T1000 (cell line): ENCODE data around the gene ANGPTL7.
A peak's percentile ranks its signal among the peaks of the same experiment; 100 is the strongest.
"Not testable (repeated sequence)": the region's sequence is repeated elsewhere in the genome, so short reads cannot be mapped to it uniquely, and the experiment has no call there.

Experiments
- DNase-seq: peaks from one replicate; lab custom pipeline; 2025; ENCODE audit warnings: mixed read lengths; lab: John Stamatoyannopoulos, UW

Gene ANGPTL7

DNA sequence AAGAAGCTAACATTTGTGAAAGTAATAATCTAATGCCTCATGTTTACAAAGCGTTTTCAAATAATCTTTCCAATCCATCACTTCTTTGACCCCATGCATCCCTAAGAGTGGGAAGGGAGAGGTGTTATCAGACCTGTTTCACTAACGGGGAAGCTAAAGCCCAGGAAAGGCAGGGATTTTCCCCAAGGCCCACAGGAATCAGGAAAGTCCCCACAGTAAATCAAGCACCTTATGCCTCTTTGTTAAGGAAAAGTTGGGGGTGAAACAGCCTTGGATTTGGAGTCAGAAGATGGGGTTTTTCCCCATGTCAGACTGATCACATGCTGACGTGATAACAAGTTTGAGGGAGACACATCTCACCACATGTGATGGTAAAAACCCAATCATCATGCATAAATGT lies 20.0 kb upstream of the ANGPTL7 start:
- no peak for DNase-seq

DNA sequence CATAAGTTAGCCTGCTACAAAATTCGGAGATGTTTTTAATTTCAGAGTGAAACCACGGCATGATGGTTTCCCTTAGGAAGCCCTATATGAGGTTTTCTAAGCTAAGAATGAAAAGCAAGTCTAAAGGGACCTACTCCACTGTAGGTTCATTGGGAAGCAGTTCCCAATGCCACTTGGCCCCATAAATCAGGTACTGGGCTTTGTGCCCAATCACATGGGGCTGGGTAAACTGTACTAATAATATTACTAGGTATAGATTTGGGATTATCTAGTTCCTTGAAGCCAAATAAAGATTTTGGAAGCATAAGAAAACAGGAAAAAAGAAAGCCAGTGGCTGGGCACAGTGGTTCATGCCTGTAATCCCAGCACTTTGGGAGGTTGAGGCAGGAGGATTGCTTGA lies 19.1 kb upstream of the ANGPTL7 start:
- no peak for DNase-seq

DNA sequence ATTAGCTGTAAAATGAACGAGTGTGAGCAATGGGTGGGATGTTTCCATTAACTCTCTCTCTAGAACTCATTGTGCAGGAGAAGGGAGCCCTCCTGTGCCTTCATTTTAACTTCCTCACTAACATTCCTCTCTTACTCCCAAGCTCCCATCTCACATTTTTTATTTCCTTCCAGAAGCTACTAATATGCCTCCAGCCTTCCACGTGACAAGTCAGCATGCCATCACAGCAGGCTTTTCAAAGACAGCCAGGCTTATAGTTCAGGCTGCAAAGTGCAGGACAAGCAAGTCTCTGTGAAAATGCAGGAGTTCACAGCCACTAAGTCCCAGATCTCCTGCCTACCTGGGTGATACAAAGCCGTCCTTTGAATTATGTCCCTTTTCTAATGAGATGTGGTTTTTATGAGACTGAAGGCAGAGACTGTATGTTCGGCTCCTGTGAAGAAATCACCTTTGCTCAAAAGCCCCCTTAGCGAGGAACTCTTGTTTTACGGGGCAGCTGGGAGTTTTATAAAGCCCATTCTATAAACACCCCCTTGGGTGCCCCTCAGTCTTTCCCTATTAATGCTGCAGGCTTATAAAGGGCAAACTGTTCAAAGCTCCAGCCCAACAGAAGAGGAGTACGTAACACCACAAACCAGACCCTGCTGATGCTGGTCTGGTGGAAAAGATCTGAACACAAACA lies 14.8 kb upstream of the ANGPTL7 start:
- DNase-seq: no peak

DNA sequence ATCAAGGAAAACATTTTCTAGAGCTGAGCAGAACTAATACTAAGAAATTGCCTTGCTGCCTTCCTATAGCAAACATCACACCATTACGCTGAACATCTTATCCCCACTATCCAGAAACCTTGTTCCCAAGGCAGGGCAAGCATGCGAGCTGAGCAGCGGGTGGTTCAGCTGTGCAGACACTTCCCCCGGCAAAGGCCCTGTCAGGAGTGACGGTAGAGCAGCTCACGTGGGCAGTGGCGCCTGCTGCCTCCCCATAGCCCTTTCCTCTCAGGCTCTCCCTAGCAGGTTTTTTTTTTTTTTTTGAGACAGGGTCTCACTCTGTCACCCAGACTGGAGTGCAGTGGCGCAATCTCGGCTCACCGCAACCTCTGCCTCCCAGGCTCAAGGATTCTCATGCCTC lies 13.7 kb upstream of the ANGPTL7 start:
- no peak for DNase-seq

DNA sequence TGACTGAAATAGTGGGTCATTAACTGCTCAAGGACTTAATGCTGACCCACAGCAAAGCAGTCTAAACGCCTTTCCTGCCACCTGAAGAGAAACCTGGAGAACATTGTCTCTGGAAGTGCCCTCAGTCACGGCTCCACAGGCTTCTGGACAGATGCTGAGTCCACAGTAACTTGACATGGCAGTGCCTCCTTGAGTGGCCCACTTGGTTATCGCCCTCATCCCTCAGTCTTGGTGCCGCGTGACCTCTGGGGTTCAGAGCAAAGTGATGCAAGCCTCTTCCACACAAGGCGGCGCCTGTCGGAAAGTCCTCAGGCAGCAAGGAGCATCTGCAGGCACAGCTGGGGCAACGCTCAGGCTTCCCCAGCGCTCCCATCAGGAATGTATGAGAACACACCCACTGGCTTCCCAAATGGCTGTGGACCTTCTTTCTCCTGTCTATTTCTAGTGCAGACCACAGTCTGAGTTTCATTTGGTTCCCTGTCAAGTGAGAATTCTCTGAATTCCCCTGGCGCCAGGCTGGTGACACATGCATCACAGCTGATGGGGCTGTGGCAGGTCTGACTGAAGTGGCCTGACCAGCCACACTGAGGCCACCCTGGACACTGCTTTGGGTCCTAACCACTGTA lies 13.0 kb upstream of the ANGPTL7 start:
- no peak for DNase-seq

DNA sequence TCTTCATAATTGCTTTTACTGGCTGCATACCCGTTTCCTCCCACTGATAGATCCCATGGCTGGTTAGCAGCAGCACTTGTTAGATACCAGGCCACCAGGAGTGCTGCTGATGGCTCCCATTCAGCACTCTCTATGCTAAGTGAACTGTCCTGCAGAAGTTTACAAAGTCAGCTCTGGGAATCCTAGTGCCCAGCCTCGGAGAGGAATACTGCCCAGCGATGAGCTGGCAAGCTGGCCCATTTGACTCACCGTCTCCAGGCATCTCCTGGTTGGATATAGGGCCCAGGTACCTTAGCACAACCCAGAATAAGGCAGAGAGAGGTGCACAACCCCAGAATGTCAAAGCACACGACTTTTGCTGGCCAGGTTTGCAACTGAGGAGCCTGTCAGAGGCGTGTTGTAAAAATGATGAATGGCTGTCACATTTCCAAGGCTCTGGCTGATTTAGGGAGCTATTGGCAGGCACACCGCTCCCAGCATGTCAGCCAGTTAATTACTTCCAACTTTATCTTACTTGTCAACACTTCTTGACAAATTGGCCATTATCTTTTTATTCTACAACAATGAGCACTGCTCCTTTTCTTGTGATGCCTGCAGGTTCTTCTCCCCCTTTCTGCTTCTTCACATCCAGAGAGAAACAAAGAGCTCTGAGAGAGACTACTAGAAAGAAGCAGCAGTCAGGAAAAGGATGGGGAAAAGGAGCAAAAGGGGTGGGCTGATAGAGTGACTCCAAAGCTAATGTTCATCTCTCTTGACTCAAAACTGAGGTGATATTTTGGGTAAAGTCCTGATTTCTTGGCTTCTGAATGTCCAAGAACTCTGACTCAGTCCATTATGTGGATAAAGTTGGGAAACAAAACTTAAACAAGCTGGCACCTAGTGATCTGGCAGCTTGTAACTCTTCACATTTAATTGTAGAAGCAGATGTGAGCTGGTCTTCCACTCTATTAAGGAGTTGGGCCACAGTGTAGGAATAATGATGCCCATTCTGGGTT lies 10.8 kb upstream of the ANGPTL7 start:
- no peak for DNase-seq

DNA sequence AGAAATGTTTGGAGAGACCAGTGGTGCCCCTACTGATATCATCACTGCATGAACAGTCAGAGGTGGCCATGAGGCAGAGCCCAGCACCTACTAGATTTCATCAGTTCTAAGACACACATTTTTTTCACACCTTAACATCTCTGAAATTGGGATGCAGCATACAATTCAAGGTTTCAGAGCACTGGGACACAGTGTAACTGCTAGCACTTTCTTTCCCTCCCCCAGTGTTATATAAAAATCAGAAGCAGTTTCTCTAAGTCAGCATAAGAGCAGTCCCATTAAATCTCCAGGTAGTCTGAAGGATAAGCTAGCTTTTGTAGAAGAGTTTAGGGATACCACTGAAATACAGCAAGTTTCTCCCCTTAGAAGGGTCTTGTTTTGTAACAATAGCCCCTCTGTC lies 10.0 kb upstream of the ANGPTL7 start:
- no peak for DNase-seq

DNA sequence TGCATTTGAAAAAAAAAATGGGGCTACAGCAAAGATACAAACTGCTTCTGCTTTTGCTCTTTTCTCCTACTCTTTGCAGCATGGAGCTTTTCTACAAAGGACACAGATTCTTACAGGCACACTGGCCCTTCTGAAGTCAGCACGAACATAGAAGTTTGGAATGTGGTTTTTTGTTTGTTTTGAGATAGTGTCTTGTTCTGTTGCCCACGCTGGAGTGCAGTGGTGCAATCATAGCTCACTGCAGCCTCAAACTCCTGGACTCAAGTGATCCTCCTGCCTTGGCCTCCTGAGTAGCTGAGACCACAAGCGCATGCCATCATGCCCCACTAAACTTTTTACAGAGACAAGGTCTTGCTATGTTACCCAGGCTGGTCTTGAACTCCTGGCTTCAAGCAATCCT lies 9.4 kb upstream of the ANGPTL7 start:
- DNase-seq: not testable (repeated sequence)

DNA sequence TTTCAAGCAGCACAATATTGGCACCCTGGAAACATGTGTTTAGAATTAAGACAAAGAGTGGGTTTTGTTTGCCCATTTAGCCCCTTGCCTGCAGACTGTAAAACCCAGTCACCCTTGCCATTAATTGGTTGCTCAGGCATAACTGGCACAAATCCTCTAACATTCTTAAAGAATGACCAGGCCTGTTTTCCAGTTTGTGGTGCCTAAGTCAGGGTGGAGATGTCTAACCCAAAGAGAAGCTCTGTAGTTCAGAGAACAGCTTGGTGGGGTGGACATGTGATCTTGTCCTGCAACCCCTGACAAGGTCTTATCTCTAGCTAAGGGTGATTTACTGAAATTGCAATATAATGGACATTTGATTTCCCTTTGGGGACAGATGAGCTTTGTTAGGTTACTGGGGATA lies 8.8 kb upstream of the ANGPTL7 start:
- DNase-seq: peak; percentile 13

DNA sequence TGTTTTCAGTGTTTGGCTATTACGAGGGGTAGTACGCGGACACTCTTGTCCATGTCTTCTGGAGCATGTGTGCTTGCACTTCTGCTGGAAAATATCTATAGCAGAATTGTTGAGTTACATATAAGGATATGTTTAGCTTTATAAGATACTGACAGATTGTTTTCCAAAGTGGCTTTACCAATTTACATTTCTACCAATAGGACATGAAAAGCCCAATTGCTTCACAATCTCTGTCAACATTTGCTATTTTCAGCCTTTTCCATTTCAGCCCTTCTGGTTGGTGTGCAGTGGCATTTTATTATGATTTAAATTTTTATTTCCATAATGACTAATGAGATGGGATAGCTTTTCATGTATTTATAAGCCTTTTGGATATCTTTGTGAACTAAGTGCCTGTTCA lies 6.3 kb upstream of the ANGPTL7 start:
- no peak for DNase-seq

DNA sequence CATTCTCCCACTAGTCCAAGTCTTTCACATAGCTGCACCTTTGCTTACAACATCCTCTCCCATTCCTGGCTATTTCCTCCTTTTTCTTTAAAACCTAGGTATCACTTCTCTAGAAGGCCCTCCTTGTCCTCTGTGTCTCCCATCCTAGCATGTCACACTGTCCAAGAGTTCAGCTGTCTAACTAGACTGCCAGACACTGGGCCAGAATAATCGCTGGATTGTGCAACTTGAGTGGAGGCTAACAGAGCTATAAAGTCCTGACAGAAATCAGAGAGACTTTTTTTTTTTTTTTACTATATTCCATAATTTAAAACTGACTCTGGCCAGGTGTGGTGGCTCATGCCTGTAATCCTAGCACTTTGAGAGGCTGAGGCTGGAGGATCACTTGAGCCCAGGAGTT lies 4.2 kb upstream of the ANGPTL7 start:
- no peak for DNase-seq

DNA sequence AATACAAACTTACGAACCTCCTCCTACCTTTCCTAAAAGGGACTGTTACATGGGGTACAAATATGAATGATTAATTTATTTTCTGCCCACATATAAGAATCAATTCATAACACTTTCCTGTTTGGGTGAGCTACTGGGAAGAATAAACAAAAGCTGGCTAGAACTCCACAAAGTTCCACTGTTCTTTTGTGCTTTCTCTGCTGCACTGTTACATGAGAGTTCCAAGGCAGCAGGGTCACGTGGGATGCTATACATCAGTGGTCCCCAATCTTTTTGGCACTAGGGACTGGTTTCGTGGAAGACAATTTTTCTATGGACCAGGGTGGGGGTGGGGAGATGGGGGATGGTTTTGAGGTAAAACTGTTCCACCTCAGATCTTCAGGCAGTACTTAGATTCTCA lies 2.2 kb upstream of the ANGPTL7 start:
- DNase-seq: no peak

DNA sequence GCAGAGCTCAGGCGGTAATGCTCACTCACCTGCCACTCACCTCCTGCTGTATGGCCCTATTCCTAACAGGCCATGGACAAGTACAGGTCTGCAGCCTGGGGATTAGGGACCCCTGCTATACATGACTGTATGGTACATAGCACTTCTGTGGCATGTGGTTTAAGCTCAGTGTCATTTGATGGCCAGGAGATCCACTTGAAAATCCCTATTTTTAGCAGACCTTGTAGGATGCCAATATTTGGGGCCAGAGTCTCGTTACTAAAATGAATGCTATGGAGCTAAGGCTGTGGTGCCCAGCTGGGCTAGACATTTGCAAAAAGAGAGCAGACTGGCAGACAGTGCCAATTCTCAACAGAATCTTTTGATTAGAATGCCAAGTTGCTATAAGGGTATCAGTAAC lies 1.7 kb upstream of the ANGPTL7 start:
- DNase-seq: no peak

DNA sequence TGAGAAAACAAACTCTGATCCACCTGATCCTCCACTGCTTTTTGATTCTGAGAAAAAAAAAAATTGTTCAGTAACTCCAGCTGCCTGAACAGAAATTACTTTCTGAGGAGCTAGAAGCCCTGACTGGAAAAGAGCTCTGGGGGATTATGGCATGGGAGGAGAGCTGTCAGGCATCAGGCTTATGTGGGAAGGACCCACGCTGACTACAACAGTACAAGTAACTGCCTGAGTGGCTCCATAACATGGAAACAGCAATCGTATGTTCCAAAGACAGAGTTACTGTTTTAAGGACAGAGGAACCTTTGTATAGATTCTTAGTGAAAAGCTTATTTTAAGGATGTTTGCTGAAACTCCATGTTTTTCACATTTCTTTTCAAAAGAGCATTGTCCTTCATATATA lies 1.2 kb upstream of the ANGPTL7 start:
- DNase-seq: no peak

DNA sequence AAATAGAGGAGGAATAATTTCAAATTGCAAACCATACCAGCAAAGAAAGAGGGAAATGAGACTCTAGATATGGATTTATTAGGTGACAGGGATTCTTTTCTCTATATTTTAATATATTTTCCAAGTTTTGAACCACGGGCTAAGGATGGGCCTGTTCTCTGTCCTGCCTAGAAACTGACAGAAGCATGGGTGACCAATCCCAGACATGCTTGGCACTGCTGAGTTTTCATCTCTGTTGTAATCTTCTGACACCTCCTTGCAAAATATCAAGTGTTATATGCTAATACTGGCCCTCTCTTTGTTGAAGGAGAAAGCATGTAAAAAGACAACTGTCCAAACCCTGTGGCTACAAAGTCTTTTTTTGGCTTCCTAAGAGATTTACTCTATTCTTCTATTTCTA lies 774 bp upstream of the ANGPTL7 start:
- DNase-seq: no peak

DNA sequence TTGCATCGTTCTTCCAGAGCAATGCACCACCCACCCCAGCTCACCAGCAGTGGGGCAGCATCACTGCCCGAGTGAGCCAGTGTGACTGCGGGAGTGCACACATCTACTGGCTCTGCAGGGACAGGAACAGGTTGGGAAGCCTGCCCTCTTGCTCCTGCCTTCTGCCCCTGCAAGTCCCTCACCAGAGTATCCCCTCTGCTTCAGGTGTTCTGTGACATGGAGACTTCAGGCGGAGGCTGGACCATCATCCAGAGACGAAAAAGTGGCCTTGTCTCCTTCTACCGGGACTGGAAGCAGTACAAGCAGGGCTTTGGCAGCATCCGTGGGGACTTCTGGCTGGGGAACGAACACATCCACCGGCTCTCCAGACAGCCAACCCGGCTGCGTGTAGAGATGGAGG lies 4.2 kb downstream of the ANGPTL7 start:
- DNase-seq: no peak

DNA sequence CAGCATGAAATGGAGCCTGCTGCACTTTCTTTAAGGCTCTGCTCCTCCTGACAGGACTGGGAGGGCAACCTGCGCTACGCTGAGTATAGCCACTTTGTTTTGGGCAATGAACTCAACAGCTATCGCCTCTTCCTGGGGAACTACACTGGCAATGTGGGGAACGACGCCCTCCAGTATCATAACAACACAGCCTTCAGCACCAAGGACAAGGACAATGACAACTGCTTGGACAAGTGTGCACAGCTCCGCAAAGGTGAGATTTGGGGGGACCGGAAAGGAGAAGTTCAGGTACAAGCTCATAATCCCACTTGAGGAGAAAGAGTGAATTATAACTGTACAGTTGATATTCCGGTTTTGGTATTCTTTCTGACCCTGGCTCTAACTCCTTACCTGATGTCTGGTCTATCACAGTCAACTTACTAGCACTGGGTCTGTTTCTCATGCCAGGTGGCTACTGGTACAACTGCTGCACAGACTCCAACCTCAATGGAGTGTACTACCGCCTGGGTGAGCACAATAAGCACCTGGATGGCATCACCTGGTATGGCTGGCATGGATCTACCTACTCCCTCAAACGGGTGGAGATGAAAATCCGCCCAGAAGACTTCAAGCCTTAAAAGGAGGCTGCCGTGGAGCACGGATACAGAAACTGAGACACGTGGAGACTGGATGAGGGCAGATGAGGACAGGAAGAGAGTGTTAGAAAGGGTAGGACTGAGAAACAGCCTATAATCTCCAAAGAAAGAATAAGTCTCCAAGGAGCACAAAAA lies 5.4 kb downstream of the ANGPTL7 start:
- no peak for DNase-seq

DNA sequence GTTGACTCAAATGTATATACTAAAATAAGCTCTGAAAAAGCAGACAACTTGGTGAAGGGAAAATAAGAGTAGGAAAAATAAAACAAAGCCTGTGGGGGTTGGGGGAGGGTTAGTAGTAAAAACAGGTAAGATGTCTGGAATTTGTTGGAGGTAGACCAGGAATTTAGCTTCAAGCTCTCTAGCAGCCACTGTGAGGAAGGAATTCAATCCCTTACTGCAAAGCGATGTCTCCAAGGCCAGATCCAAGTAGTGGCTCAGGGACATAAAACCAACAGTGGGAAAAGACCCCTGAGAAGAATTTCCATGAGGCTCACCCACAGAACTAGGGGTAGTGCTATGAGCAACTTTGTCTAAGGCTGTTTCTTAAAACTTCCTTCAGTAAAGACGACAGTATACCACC lies 7.8 kb downstream of the ANGPTL7 start:
- DNase-seq: no peak

DNA sequence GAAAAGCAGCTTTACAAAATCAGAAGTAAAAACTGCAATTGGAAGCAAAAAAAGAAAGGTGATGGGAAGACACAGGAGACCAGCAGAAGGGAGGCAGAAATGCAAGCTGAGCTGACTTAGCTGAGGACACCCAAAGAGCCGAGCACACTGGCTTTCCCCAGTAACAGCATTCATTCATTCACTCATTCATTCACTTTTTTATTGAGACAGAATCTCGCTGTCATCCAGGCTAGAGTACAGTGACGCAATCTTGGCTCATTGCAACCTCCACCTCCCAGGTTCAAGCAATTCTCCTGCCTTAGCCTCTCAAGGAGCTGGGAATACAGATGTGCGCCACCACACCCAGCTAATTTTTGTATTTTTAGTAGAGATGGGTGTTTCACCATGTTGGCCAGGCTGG lies 8.2 kb downstream of the ANGPTL7 start:
- no peak for DNase-seq

DNA sequence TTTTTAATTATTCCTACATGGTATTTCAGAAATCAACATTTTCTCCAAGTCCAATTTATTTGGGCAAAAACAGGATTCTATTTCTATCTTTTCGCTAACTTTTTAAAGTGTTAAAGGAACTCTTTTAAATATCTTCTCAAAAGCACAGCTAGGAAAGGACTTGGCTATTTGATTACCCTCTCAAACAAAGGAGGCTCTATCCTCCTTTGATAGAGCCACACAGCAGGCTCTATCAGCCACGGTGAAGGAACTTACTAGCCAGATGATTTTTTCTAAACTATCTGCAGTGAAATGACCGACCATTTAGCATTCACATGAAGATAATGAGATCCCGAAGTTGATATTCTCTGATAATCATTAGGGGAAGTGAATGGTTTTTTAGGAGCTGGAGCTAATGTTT lies 9.1 kb downstream of the ANGPTL7 start:
- no peak for DNase-seq

DNA sequence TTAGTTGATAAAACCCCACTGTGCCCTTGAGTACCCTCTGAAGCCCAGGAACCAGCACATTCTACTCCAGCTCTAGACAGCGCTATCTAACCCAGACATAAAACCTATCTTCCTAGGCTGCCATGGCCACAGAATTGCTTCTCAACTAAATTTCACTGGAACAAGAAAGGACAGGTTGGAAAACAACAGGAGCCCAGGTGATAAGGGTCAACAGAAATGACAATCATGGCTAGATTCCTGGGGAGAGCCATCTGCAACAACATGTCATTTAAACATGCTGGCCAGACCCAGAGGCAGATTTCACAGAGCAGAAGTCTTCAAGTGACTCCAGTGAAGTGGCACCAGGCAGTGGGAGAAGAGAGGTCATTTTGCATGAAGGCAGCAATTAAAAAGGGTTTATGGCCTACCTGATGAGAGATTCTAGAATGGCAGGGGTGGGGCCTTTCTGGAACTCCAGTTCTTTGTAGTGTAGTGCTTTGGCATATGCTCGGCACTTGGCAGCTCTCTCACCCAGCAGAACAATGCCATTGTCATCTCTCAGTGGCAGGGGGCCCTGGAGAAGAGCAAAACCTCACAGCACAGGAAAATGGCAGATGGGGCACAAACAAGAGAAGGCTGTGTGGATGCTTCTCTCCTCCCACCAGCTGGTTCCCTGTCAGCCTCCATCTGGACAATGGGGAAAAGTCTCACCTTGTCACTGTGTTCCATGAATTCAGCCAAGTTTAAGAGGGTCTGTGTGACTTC lies 9.9 kb downstream of the ANGPTL7 start:
- DNase-seq: no peak
